Measurements from ENCODE around the gene TBC1D26.
"Not testable (repeated sequence)": the region's sequence is repeated elsewhere in the genome, so short reads cannot be mapped to it uniquely, and the experiment has no call there.

TBC1D26 gene

DNA sequence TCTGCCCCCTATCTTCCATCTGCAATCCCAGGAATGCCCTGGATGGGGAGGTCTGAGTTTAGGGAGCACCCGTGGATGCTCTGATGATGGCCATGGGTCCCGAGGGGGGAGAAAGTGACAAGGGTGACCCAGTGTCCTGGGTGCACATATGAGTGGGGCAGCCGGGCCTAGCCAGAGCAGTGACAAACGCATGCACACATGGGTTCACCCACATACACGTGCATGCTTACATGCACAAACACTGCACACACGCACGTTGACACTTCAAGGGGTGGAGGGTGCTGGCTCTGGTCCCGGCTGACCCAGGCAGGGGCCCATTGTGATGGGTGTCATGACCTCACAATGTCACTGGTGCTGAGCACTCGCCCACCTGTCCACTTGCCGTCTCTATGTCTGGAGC is at the start of gene TBC1D26:
TBC1D26 (plus strand) TSS at position 384 of the 400 bp plus-strand sequence. CDS start 3,066 bp downstream, outside the sequence.
- not testable (repeated sequence) for DNase-seq

DNA sequence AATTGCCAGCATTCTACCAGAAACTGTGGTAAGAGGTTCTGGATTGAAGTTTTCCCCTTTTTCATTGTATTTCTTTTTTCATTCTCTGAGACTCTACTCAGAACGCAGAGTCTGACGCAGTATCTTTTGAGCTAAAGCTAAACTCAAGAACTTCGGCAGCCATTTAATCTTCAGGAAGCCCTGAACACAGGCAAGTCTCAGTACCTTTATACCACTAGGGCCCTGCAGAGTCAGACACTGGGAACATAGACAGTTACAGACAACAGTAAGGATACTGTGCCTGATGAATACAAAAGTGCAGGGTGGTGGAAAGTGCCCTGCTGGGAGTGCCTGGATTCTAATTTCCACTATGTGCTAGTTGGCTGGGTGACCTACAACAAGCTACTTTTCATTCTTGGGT is 48.9 kb upstream of the TBC1D26 start:
- DNase-seq, result not testable (repeated sequence)

DNA sequence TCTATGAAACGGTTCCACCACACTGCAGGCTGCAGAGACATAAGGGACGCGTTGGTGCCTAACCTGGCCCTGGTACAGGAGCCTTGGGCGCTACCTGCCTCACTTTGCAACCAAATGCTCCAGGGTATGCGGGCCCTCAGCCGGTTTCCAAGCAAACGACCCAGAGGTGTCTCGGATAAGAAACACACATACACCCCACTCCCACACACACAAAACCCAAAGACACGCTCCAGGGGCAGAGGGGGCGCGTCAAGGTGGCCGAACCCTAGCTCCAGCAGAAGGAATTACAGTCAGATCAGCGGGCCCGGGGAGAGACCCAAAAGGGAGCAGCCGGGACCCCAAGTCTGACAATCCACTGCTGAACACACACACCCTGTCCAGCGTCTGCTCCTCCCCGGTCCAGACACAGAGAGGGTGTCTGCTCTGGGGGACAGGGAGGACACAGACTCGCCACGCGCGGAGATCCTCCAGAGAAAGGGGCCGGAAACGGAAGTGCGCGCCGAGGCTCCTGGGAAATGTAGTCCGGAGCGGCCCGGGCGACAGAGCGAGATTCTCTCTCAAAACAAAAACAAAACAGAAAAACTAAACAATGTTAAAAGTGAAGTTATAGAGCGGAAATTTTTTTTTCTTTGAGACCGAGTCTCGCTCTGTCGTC is 48.1 kb upstream of the TBC1D26 start, which contains the start of gene TRIM16:
TRIM16 (minus strand) TSS at position 488 of the 655 bp plus-strand sequence. CDS start 32,702 bp downstream, outside the sequence.
- DNase-seq, result peak; percentile 89

DNA sequence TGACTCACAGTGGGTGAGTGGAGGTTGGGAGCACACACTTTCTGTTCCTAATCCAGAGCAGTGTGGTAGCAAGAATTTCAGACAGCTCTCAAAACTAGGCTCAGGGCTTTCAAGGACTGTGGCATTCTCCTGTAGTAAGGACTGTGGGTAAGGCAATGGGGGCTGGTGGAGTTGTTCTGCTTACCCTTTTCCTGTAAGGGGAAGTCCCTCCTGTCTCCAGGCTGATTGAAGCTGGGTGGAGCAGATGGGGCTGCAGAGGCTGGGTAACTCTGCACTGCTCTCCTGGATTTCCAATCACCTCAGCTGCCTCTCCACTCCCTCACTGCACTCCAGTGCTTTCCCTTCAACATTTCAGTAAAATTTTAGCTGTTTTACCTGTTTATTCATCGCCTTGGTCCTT is 44.6 kb upstream of the TBC1D26 start:
- DNase-seq, result not testable (repeated sequence)

DNA sequence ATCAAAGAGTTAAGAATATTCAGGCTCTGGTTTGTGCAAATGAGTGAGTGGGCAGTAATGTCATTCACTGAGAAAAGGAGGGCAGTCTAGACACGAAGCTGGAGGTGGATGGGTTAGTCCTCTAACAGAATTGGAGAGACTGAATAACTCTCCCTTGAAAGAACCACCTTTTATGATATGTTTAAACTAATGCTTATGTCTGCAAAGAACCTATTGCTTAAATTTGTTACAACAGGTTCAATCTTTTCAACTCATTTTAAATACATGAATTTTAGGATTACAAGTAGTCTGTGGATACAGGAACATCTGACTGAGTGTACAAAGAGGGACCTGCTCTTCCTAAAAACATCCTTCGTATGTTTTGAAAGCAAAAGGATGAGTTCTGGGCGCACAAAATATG is 33.1 kb upstream of the TBC1D26 start:
- not testable (repeated sequence) for DNase-seq

DNA sequence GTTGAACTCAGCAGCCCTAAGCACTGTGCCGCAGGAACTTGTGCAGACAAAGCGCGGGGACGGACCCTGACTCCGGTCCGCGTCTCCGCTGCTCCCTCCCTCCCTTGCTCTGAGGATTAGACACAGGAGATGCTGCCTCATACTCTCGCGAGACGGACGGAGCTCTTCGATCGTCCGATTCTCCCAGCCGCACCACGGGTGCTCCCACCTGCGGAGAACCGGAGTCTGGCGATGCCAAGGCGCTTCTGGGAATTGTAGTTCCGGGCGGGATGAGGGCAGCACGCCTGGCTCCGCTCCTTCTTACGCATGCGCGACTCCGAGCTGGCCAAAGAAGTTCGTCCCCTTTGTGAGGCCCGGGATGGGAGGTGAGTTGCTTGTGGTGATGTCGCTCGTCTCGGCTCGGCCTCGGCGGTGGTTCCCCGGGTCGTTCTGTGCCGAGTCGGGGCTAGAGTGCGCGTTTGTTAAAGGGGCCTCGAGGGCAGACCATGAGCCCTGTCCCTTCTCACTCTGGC is 32.6 kb upstream of the TBC1D26 start, which contains the start of gene ZNF286A:
ZNF286A (plus strand) TSS at position 340 of the 512 bp plus-strand sequence. CDS start 578 bp downstream, outside the sequence.
- peak; percentile 97 for DNase-seq

DNA sequence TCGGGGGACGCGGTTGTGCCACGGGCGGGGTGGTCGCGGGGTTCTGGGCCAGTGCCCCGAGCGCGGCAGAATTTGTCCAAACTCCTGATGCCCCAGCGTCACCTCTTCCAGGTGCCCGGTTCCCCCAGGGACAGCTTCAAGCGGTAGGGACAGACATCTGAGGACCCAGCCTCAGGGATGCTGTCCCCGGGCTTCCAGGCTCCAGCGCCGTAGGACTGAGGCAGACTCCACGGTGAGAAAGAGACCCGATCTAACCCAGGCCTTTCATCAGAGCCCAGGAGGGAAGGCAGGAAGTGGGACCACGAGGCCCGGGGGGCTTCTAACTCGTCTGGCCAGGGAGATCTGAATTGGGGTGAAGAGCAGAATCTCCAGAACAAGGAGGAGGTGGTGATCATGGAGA is 32.1 kb upstream of the TBC1D26 start:
- DNase-seq, result not testable (repeated sequence)

DNA sequence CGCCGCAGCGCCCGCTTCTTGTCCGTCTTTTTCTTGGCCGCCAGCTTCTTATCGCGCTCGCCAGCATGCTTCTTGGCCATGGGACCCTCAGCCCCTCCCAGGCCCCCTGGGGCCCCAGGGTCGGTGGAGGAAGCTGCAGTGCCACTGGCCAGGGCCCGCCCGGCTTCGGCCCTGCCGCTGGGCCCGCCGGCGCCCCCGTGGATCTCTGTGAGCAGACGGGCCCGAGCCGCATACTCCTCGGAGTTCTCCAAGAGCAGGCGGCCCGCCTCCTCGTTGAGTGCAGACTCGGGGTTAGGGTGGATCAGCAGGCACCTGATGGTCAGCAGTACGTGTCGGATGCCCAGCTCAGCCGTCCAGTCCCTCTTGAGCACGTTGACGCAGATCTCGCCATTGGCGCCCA is 27.8 kb upstream of the TBC1D26 start:
- DNase-seq, result not testable (repeated sequence)

DNA sequence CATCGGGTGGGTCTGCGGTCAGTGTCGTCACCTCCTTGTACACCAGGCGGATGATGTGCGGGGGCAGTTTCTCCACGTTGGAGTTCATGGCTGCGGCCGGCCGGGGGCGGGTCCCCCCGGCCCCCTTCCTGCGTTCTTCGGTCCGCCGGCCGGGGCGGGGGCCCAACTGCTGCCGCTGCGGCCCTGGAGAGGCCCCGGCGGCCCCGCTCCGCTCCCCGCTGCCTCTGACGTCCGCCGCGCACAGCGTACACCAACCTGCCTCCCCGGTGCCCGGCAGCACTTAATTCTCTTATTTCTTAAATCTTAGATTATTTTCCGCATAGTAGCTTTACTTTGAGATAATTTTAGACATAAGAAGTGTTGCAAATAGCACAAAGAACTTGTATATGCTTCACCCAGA is 27.3 kb upstream of the TBC1D26 start:
- not testable (repeated sequence) for DNase-seq

DNA sequence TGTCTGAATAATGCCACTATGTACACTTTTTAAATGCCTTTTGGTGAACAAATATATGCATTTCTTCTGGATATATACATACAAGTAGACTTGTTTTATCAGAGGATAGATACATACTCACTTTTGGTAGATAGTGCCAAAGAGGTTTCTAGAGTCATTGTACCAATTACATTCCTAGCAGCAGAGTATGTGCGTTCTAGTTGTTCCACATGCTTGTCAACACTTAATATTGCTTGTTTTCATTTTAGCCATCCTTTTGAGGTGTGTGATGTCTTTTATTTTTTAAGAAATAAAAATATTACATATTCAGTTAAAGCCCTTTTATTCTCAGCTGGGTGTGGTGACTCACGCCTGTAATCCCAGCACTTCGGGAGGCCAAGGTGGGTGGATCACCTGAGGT is 23.2 kb upstream of the TBC1D26 start:
- DNase-seq, result not testable (repeated sequence)

DNA sequence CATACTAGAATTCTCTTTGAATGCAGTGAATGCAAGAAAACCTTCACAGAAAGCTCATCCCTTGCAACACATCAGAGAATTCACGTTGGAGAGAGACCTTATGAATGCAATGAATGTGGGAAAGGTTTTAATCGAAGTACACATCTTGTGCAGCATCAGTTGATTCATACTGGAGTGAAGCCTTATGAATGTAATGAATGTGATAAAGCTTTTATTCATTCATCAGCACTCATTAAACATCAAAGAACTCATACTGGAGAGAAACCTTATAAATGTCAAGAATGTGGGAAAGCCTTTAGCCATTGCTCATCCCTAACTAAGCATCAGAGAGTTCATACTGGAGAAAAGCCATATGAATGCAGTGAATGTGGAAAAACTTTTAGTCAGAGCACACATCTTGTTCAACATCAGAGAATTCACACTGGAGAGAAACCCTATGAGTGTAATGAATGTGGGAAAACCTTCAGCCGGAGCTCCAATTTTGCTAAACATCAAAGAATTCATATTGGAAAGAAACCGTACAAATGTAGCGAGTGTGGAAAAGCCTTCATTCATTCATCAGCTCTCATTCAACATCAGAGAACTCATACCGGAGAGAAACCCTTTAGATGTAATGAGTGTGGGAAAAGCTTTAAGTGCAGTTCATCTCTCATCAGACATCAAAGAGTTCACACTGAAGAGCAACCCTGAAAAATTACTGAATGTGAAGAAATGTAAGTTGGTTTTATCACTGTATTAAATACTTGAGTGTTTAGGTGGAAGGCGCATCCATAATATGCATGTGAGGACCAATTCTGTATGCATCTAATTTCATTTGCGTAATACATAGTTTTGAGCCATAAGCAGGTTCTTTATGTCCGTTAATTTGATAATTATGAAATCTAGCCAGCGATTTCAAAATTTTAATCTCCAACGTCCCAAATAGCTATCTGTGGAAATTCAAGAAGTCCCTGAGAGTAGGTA is 15.2 kb upstream of the TBC1D26 start:
- not testable (repeated sequence) for DNase-seq

DNA sequence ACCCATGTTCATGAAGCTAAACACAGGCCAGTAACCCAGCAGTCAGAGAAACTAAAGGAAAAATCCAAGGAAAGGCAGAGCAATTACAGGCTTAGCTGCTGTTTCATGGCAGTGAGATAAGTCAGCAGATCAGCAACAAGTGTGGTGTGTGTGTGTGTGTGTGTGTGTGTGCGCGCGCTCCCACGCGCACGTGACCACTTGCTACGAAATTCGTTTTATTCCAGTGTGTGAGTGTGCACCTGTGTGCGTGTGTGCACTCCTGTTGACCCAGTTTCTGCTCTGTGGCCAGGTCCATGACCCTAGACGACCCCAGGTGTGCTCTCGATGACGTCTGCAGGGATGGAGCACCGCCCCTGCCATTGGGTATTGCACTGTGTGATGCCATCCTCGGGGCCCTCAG is 1.5 kb upstream of the TBC1D26 start:
- DNase-seq, result not testable (repeated sequence)

DNA sequence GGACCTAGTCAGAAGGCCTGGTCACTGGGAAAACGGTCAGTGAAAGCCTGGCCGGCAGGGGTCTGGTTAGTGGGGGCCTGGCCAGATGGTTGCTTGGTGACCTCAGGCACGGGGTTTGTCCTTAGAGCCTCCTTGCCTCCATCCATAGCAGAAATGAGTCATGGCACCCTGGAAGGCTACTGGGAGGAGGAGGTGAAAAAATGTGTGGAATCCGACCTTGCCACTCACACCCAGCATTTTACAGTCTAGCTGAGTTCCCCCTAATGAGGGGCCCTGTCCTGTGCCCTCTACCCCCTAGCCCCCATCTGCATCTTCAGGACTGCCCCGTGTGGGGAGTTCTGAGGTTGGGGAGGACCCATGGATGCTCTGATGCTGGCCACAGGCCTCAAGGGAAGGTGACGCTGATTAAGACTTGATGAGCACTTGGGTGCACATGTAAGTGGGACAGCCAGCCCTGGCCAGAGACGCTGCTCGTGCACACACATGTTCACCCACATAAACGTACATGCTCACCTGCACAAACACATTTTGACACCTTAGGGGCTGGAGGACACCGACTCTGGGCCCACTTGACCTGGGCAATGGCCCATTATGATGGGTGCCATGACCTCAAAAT is 1.2 kb downstream of the TBC1D26 start:
- DNase-seq, result not testable (repeated sequence)

DNA sequence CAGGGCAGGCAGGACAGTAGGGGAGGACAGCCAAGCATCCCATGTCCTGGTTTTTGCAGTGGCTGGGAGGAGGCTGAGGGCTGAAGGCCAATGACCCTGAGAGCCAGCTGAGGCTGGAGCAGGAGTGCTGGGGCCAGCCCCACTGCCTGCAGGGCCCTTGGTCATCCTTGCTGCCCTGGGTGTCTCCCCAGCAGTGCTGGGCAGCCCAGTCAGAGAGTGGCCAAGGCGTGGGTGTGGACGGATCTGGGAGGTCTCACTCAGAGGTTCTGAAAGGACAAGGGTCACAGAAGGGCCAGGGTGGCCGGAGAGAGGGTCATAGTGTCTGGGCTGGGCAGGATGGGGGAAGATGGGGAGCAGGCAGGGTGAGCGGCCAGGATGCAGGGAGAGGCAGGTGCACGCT is 4.5 kb downstream of the TBC1D26 start:
- DNase-seq, result not testable (repeated sequence)

DNA sequence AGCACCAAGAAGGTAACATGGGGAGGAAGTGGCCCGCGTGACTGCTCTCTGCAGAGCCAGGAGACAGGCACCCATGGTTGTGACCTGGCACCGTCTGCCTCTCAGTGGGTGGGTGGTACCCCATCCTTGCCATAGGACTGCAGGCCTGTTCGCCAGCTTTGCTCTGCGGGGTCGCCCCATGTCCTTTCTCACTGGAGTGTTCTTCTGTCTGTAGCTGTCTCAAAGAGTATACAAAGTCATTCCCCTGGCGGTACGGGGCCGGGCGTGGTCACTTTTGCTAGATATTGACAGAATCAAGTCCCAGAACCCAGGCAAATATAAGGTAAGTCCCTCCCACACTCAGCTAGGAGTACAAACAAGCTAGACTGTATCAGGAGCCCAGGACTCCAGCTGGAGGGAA is 6.0 kb downstream of the TBC1D26 start:
- DNase-seq, result no peak

DNA sequence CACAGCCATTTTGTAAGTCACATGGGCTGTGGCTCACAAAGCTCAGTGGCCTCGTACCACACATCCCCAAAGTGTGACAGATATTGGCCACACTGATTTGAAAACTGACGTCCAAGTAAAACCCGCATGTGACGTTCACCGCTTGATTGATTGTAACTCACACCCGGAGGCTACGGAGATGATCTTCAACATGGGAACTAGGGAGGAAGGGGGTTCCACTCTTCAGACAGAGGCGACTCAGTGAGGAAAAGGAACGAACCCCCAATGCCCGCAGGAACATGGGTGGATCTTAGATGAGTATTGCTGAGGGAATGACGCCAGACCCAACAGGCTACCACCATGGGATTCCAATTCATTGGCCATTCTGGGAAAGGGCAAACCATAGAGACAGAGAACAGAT is 7.2 kb downstream of the TBC1D26 start:
- DNase-seq, result not testable (repeated sequence)

DNA sequence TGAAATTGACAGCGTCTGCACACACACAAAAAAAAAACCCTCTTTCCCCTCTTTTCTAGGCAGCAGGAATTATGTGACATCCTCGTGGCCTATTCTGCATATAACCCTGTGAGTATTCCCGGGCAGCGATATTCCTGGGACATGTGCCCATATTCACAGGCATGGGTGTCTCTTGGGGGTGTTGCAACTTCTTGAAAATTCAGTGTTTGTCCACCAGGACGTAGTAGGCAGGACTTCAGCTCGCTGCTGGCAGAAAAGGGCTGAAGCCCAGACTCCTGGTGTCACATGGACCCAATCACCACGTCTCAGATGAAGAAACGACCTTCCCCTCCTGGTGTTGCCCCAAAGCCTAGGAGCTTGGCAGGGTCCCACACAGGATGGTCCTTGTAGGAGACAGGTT is 8.0 kb downstream of the TBC1D26 start:
- DNase-seq, result not testable (repeated sequence)

DNA sequence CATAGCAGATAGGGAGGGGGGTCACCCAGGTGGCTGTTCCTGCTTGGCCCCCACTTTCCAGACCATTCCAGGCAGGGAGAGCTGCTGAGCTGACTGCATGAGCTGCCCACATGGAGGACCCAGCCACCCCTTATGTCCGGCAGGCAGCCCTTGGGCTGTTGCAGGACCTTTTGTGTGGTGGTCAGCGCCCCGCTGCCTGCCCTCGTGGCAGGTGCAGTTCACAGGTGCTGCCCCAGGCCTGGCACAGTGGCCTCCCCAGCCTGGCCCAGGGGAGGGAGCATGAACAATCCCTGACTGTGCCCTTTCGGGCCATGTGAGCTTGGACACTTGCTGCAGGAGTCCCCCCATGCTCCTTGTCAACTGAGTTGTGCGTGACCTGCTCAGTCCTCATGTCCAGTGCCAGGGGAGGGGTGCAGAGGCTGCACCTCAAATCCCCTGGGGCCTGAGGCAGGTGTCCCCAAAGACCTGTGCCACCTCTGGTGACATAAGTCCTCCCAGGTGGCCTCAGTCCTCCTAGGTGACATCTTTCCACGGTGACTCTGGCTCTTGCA is 8.6 kb downstream of the TBC1D26 start:
- no peak for DNase-seq

DNA sequence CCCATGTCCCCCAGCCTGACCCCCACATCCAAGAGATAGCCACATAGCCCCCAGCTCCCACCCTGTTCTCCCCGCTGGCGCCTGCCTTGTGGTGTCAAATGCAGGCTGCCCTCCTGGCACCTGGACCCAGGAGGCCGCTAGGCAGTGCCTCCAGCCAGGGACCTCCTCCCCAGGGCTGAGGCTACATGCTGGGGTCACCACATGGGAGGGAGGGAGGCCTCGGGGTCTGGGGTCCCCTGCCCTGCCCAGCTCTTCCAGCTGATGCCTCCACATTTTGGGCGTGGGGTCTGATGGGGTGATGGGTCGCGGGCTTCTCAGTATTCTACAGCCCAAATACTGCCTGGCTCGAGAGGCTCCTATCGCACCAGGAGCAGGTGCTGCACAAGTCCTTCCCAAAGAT is 9.5 kb downstream of the TBC1D26 start:
- no peak for DNase-seq

DNA sequence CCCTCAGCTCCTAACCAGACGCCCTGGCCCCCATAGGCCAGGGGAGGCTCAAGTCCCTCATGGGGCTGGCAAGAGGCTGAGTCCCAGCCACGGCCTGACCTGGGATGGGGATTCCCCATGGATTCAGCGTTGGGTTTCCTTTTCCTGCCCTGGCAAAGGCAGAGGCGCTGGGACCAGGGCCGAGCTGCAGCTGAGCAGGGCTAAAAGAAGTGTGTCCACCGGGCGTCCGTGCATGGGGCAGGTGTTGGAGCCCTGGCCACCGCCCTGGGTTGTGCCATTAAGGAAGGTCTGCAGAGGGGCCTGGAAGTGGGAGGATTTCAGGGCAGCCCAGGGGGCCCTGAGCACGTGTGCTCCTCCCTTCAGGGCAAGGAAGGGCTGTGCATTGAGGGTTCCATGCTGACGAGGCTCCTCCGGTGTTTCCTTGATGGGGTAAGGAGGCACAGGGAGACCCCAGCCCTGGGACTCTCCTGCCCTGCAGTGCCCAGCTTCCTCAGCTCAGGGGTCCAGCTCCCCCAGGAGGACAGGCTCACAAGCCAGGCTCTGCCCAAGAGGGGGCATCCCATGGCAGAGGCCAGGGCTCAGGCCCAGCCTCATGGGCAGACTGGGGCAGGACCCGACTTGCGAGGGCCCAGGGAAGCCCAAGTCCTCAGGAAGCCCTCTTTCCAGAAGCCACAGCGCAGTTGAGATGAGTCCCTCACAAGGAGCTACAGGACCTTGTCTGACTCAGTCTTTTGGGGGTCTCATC is 10.1 kb downstream of the TBC1D26 start:
- DNase-seq, result no peak

DNA sequence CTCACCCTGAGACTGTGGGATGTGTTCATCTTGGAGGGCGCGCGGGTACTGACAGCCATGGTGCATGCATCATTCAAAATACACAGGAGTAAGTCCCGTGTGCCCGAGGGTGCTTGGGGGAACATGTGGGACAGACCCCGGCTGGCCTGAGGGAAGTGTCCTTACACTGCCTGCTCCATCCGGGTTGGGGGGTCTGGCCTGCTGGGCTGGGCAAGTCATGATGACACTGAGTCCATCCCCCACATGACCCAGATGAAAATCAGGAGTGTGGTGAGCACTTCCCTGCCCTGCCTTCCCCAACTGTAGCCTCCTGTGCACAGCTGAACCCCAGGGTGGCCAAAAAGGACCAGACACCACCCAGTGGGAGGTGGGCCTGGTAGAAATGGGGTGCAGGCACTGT is 10.8 kb downstream of the TBC1D26 start:
- no peak for DNase-seq
